GM12874 (cell line): Measurements from ENCODE around the gene SERPINE3.

Experiments used
- TF ChIP-seq, protein P1 (sequence below): IDR thresholded peaks from 2 replicates; pipeline ENCODE4 v1.5.1; 2011; ENCODE audit warnings: low read depth, mild to moderate bottlenecking, control low read depth, low read length, moderate library complexity; ENCODE audit not compliant: insufficient read depth

Gene SERPINE3

DNA sequence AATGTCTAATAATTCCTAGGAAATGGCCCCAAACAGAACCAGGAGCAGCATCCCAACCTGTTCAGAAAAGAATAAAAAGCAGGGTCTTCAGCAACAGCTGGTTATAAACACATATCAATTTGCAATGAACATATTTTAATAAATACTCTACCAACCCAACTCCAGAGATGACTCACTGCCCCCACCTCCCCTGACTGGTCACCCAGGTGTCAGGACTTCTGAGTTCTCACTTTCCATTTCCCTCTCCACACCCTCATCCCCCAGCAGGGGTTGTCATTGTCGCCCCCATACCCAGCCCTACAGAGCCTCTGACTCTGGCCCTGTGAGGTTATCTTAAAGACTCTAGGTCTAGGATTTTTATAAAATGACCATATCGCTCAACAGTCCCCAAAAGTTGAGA is 6.9 kb downstream of the SERPINE3 start:
- TF ChIP-seq, protein P1, sequence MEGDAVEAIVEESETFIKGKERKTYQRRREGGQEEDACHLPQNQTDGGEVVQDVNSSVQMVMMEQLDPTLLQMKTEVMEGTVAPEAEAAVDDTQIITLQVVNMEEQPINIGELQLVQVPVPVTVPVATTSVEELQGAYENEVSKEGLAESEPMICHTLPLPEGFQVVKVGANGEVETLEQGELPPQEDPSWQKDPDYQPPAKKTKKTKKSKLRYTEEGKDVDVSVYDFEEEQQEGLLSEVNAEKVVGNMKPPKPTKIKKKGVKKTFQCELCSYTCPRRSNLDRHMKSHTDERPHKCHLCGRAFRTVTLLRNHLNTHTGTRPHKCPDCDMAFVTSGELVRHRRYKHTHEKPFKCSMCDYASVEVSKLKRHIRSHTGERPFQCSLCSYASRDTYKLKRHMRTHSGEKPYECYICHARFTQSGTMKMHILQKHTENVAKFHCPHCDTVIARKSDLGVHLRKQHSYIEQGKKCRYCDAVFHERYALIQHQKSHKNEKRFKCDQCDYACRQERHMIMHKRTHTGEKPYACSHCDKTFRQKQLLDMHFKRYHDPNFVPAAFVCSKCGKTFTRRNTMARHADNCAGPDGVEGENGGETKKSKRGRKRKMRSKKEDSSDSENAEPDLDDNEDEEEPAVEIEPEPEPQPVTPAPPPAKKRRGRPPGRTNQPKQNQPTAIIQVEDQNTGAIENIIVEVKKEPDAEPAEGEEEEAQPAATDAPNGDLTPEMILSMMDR, result no peak

DNA sequence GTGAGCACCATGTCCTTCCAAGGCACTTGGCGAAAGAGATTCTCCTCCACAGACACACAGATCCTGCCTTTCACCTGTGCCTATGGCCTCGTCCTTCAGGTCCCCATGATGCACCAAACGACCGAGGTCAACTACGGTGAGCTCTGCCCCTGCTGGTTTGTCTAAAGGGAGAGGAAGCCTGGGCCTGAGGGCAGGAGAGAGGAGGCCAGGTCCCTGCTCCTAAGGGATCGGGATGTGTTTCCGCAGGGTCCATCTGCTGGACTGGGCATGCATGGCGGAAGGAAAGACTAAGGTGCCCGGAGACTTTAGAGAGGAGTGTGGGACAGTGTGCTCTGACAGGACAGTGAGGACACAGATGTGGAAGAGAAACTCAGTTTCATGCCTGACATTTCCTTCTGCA is 7.6 kb downstream of the SERPINE3 start:
- TF ChIP-seq, protein P1, result no peak

DNA sequence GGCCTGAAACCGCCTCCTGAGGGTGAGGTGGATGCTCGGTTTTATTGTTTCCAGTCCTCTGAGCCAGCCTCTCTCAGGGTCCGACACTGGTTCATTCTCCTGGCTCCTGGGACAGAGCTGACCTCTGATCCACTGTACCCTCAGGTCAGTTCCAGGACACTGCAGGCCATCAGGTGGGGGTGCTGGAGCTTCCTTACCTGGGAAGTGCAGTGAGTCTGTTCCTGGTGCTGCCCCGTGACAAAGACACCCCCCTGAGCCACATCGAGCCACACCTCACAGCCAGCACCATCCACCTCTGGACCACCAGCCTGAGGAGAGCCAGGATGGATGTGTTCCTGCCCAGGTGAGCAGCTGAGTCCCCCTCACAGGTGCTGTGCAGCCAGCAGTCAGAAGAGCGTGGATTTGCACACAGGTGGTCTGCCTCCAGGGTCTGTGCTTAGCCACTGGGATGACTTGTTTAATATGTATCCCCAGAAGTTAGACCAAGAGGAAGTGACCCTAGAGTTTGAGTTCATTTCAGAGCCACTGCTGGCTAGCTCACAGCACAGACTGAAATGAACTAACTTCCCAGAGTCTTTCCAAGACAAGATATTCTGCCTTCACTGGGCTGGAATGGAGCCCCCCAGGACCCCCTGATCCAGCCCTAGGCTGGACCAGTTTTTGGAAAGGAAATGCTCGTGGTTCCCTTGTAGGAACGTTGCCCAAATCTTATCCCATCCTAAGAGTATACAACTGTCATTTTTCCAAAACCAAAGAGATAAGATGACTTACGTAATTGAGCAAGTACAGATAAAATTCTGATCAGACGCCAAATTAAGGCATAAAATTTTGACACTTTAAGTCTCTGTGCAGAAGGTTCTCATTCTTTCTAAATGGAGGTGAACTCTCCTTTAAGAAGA is 8.8 kb downstream of the SERPINE3 start:
- TF ChIP-seq, protein P1, result no peak

DNA sequence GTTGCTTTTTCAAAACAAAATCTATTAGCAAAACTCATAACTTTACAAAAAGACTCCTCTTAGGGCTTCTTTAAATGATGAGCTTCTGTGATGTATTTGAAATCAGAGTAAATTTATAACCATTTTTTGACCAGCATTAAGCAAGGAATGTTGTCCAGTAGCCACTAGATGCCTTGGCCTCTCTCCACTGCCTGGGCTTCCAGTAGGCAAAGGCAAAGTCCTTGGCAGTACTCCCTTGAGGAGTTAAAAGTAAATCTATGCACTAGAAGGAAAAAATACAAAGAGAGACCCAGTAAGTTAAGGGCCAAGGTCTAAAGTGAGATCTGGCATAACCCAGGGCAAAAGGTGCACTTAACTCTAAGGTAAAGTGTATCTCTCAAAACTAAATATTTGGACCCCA is 9.5 kb downstream of the SERPINE3 start:
- TF ChIP-seq, protein P1, result no peak

DNA sequence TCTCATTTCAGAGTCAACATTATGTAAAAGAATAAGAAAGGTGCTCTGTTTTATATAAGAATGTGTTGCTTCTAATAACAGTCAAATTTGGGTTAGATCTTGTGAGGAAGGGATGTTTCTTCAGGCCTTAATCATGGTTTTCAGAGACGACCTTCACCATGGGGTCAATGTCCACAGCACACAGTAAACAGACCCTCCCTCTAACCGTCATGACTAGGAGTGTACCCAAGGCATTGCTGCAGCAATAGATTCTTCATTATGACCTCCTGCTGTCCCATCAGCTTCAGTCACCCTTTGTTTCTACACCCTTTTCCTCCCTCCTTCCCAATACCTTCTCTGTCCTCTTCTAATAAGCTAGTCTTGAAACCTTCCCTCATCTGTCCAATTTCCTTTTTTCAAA is 15.7 kb downstream of the SERPINE3 start:
- TF ChIP-seq, protein P1, result no peak

DNA sequence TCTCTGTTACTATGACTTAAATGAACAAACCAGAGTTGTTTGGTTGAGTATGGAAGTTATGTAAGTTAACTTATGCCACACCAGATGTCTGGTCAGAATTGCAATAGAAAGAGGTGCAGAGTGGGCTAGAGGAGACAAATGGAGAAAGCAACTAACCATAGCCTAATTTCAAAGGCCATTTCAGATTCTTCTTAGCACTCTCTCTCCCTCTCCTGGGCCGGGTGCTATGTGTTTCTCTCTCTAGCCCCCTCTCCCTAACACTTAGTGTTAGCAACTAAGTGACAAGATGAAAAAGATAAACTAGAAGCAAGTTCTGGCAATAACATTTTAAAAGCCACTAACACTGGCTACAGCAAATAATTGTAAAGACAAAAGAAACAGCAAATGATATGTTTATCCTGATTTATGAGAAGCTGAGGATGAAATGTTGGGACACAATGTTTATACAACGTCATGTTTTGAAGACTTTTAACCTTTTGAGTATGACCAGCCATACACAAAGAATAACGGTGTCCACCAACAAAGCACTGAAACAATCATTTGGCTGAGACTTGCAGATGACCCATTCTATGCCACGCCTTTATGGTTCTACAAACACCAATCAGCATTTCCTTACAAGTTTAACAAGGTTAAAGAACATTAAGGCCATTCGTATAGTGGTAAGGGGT is 18.6 kb downstream of the SERPINE3 start:
- TF ChIP-seq, protein P1, result no peak

DNA sequence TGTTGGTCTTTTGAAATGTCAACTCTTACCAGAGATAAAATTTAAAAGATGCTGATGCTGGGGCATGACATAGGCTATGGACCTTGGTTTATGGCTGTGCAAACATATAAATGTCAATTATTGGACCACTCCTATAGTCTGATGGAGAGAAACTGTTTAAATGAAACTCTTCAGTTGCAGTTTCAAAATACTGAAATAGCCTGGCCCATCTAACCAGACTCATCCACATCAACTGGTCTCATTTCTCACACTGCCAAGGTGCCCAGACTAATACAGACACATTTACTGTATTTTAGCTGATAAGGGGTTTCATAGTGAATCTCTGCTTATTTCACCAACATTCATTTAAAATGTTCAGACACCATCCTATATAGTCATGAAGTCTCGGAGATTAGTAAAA is 19.9 kb downstream of the SERPINE3 start:
- TF ChIP-seq, protein P1, result no peak
